HEK293 (cell line): ENCODE data around the gene TANC1.

ENCODE experiments used
- ZNF114 ChIP-seq: fragments of 450-650 bp; formaldehyde crosslinking; IDR thresholded peaks from 2 replicates; pipeline ENCODE4 v1.5.0; 2017; ENCODE audit warnings: missing biosample characterization, missing genetic modification characterization
- ZNF202 ChIP-seq: fragments of 450-650 bp; formaldehyde crosslinking; IDR thresholded peaks from 2 replicates; pipeline ENCODE4 v1.5.1; 2016; ENCODE audit warnings: missing biosample characterization, missing genetic modification characterization, borderline replicate concordance
- ZNF416 ChIP-seq: fragments of 450-650 bp; formaldehyde crosslinking; IDR thresholded peaks from 2 replicates; pipeline ENCODE4 v1.5.1; 2016; ENCODE audit warnings: missing biosample characterization, missing genetic modification characterization
- ZNF785 ChIP-seq: fragments of 450-650 bp; formaldehyde crosslinking; IDR thresholded peaks from 2 replicates; pipeline ENCODE4 v1.5.1; 2016; ENCODE audit warnings: missing biosample characterization, missing genetic modification characterization
- TF ChIP-seq, protein P1 (sequence below): fragments of 450-650 bp; formaldehyde crosslinking; IDR thresholded peaks from 2 replicates; pipeline ENCODE4 v1.5.1; 2016; ENCODE audit warnings: missing biosample characterization, missing genetic modification characterization

DNA sequence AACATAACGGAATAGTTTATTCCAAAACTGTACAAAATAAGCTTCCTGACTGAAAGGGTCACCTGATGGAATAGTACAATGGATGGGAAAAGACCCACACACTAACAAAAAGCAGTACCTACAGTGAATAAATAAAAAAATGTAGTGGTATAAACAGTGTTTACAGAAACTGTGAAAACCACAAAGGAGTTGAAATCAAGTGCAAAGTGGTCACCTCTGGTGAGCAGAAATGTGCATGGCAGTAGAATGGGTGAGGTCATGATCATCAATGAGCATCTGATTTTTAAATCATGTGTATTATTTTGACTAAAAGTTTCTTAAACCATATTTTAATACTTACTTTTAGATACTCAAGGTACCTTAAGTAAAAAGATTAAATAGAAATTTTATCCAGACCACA is 306.7 kb downstream of the TANC1 start:
- TF ChIP-seq ZNF202 (tag by site-specific recombination) (no peak), ZNF114 (no peak), ZNF416 (tag by site-specific recombination) (no peak), ZNF785 (tag by site-specific recombination) (no peak)
- TF ChIP-seq, protein P1, sequence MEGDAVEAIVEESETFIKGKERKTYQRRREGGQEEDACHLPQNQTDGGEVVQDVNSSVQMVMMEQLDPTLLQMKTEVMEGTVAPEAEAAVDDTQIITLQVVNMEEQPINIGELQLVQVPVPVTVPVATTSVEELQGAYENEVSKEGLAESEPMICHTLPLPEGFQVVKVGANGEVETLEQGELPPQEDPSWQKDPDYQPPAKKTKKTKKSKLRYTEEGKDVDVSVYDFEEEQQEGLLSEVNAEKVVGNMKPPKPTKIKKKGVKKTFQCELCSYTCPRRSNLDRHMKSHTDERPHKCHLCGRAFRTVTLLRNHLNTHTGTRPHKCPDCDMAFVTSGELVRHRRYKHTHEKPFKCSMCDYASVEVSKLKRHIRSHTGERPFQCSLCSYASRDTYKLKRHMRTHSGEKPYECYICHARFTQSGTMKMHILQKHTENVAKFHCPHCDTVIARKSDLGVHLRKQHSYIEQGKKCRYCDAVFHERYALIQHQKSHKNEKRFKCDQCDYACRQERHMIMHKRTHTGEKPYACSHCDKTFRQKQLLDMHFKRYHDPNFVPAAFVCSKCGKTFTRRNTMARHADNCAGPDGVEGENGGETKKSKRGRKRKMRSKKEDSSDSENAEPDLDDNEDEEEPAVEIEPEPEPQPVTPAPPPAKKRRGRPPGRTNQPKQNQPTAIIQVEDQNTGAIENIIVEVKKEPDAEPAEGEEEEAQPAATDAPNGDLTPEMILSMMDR = no peak
